ENCODE data around the gene LRCH1.

Gene LRCH1

GRCh38 chr13:46668302-46668720 lies 115.3 kb downstream of the LRCH1 start:
- DNase-seq = peak; percentile 8

DNA sequence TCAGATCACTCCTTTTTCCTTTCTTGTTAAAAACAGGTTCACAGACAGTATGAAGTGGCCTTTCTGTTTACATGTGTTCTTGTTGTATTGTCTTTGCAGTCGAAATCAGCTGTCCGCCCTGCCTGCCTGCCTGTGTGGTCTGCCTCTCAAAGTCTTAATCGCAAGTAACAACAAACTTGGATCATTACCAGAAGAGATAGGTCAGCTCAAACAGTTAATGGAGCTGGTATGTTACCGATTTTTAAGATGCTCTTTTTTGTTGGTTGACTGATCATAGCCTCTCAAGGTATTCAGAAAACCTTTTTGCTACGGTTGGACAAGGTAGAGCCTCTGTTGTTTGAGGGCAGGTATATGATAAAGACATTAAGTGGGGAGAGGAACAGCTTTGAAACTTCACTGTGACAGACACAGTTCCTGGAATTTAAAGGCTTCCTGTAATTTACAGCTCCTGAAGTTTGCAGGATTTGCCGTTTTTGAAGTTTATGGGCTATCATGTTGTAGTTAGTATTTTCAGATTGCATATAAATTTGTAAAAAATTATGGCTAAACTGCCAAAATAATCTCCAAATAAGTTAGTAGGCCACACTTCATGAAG lies 116.1 kb downstream of the LRCH1 start:
- no peak for DNase-seq

- DNase-seq = no peak
These were observed 119.5 kb downstream of the LRCH1 start for GRCh38 chr13:46672338-46673090.

DNA sequence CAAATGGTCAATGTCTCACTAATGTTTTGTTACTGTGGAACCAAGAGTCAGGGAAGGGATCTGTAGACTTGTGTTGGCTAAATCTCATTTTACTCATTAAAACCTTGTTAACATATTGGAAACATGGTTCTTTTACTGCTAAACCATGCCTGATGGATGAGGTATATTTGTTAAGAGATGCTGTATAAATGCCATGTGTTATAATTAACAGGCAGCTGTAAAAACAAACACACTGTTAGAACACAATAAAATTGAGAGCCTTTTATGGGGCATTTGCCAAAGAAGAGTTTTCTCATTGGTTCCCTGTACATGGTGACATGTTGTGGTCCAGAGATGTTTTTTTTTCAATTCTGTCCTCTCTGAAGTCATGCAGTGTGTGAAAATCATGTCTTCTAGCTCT lies 122.0 kb downstream of the LRCH1 start:
- DNase-seq = peak; percentile 80

- no peak for DNase-seq
These were observed 123.4 kb downstream of the LRCH1 start for GRCh38 chr13:46676378-46676725.

DNA sequence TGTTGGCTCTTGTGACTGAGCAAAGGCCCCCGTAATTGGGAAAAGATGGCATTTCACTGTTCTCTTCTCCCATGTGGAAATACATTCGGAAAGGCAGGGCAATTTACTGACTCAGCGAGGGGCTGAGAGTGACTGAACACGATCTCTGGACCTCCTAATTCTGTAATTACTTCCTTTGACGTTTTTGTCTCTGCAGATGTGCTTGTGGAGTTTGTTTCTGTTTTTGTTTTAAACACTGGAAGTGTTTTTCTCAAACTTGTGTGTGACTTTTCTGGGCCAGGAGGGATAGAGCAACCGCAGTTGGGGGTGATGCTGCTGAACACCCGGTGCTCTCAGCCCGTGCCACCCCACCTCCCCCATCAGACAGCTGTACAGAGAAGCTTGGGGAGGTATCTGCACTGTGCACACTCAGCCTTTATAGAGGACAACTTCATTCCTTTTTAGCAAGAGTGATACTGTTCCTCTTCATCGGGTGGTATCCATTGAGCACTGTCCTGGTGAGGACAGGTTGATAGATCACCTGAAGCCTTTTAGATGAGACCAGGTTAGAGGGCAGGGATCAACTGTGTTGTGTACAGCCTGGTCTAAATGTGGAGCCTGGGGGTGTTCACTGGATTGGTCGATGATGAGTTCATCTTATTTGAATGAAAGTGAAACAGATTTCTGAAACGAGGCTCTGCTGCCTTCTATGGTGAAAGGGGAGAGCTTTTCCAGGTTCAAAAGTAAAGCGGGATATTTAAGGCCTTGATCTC lies 126.6 kb downstream of the LRCH1 start:
- peak; percentile 52 for DNase-seq

DNA sequence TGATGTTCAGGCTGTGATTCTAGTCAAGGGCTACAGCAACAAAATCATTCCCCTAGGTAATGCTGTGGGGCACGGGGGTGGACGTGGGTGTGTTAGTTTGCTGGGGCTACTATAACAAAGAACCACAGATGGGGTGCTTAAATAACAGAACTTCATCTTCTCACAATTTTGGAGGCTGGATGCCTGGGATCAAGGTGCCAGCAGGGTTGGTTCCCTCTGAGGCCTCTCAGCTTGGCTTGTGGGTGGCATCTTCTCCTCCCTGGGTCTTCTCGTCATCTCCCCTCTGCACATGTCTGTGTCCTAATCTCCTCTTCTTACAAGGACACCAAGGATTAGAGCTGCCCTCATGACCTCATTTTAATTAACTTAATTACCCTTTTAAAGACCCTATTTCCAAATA lies 129.0 kb downstream of the LRCH1 start:
- no peak for DNase-seq

GRCh38 chr13:46682707-46683106 lies 129.7 kb downstream of the LRCH1 start:
- no peak for DNase-seq

DNA sequence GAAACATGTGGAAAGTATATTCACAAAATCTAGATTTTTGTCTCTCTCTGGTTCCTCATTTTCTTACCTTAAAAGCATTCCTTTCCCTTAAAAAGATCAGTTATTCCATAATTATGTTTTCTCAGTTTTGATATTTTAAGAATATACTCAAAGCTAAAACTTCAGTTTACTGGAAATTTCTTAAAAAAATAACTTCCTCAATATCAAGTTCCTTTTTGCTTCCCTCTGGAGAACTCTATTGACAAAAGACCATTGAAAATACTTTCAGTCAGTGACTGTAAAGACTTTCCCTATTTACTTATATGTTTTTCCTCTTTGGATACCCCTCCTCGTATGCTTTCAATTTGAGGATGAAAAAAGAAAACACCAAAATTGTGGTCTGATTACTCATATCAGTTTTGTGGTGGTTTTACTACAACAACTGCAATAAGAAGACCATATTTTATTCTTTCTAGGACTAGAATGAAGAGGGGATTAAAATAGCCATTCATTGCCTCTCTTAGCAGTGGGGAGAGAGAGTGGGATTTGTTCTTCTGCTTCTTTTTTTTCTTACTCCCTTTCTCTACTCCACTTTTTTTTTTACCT lies 130.8 kb downstream of the LRCH1 start:
- no peak for DNase-seq

DNA sequence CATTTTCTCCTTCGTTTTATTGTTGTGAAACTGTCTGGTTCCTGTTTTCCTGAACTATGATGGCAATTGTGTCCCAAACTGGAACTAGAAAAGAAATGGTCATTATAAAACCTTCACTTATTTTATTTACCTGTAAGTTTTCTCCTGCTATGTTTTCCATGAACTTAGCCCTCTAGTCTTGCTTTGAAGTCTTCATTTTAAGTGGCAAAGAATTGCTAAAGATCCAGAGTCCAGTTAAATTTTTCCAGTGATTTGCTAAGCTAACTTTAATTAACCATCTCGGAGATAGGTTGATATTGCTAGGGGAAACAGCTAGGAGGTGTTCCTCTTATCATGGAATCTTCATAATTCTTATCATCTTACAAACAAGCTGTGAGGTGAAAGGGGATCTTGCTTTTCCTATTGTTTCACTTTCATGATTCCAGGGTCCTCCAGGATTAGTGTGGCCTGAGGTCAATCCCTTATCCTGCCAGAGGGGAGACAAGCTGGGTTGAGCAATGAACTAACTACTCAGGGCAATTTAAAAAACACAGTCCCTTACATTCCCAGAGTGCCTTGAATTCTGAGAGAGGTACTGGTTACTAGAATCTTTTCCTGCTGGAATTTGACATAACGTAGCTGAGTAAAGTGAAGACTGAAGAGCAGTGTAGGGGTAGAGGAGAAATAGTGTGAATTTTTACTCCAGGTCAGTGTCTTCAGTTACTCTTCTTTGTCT lies 131.5 kb downstream of the LRCH1 start:
- DNase-seq = no peak

DNA sequence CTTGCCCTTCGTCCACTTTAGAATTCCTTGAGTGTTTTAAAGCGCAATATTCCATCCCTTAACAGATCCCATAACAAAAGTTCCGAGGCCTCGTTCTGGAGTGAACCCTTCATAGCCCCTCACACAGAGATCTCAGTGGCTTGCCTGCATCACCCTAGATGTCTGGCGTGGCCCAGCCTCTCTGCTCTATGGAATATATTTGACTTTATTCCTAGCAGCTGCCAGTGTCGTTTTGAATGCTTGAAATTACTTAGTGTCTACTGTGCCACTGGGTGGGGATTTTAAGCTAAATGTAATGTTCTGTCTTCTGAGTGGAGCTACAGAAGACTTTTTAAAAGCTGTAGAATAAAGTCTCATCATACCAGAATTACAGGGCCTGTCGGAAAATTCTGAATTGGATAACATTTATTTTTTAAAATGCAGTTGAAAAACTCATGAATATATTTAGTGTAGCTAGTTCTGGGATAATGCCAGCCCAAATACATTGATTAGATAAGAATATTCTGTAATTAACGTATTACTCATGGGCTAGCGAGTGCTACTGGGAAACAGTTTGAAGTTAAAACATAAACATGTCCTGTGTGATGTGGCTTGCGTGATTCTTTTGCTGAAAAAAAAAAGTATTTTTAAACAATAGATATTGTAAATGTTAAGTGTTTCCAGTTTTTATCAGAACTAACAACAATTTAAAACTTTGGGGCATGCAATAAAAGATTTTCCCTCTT lies 132.2 kb downstream of the LRCH1 start:
- DNase-seq = no peak

DNA sequence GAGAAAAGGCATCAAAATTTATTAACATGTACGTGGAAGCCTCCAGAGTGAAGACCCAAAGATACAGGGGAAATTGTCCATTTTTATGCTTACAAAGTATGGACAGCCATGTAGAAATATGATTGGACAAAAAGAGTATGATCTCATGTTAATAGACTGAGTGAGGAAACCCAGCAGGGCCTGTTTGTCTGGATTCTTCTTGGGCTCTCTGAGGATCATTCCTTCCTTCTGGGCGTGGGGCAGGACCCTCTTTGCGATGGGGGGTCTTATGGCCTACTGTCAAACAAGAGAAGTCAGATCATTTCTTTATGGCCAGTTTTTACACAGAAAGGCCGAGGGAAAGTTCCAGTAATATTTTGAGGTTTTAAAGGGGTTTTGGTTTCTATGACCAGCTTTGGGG lies 133.2 kb downstream of the LRCH1 start:
- no peak for DNase-seq

DNA sequence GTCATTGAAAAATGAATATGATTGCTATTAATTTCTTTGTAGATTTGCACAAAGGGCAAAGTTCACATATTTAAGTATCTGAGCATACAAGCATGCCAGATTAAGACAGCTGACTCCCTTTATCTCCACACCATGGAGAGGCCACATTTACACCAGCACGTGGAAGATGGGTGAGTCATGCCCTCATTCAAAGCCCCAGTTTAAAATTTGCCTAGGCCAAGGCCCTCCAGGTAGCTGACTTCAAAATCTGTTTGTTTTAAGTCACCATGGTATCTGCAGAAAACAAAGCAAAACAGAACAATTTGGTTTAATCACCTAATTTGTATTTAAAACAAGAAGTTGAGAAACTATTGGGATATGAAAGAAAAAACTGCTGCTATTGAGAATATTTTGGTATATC lies 134.8 kb downstream of the LRCH1 start:
- DNase-seq = peak; percentile 48

GRCh38 chr13:46688306-46688705 lies 135.3 kb downstream of the LRCH1 start:
- DNase-seq = no peak

DNA sequence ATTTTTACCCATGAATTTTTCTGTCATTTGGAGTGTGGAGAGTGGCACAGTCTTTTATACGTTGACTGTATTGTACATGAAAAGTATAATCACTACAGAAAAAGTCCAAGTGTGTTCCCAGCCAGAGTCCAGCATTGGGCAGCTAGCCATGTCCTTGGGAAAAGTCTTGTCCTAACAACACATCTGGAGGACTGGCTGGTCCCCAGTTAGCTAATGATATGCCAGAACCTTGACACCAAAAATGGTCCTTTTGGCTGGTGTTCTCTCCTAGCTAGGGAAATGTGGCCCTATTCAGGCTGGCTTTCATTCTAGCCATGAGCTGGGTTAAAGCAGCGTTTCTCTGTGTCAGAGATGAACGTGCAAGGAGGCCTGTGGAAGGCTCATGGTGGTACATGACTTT lies 145.0 kb downstream of the LRCH1 start:
- DNase-seq = no peak

GRCh38 chr13:46698910-46699460 lies 146.0 kb downstream of the LRCH1 start:
- DNase-seq = peak; percentile 48

DNA sequence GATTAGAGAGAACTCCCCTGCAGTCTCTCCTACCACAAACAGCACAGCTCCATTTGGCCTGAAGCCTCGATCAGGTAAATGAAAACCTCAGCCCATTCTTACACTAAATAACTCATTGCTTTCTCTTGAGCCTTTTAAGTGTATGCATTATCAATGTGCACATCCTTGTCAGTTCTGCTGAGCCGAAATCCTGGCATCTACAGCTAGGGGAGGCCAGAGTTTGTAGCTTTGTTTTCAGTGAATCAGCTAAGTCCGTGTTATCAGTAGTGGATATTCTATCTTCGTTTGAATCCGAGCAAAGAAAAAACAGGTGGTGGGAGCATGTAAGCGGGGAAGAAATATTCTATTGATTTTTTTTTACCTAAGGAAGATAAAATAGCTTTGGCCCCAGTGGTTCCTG lies 159.6 kb downstream of the LRCH1 start:
- peak; percentile 0 for DNase-seq

- no peak for DNase-seq
These were observed 162.4 kb downstream of the LRCH1 start for GRCh38 chr13:46715363-46715762.

GRCh38 chr13:46716821-46717220 lies 163.9 kb downstream of the LRCH1 start:
- no peak for DNase-seq

DNA sequence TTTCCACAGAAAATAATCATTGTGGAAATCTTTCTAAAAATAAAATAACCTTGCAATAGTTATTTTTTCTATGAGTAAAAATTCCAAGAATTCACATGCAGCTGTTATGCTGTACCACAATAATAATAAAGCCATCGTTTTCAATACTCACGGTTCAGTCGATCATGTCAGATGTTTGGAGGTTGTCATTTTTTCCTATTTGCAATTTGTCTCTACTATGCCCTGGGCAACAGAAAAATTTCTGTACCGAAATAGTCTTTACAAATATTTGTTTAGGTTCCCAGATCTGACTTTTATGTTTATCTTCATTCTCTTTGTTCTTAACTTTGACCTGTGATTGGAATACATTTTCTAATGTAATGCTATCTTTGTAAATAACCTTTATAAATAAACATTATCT lies 164.3 kb downstream of the LRCH1 start:
- no peak for DNase-seq

- no peak for DNase-seq
These were observed 164.9 kb downstream of the LRCH1 start for GRCh38 chr13:46717856-46718255.

DNA sequence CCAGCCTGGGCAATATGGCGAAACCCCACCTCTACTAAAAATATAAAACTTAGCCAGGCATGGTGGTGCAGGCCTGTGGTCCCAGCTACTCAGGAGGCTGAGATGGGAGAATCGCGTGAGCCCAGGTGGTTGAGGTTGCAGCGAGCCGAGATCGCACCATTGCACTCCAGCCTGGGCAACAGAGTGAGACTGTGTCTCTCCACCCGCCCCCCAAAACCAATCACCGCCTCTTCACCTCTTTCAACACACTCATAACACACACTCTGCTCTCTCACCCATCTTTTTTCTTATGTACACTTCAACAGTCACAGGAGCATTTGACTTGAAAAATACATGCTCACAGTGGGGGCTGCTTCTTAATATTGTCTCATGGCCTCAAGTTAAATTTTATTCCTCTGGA lies 167.2 kb downstream of the LRCH1 start:
- DNase-seq = no peak

All from NCI-H69 (cell line).